PC-9 (cell line): ENCODE measurements around the gene JAK1. TPM values are rescaled to one million over a fixed set of nuclear protein-coding genes. Genes with fewer than 3 reads are reported as not detected.

Experiments used
- BruUV-seq: library from RNA; stranded (reverse); fragments of 400-500 nt; replicated peaks from 2 replicates; lab custom pipeline; 2021; lab: Mats Ljungman, UMichigan
- CTCF ChIA-PET: fragments of 300-600 bp; sonication (Branson Sonifier 250); formaldehyde crosslinking; loops from one replicate; lab custom pipeline; 2022; ENCODE audit warnings: antibody characterized with exemption; lab: Charles Lee
- POLR2A ChIA-PET: fragments of 300-600 bp; sonication (Branson Sonifier 250); formaldehyde crosslinking; loops from one replicate; lab custom pipeline; 2022; ENCODE audit warnings: antibody characterized with exemption; ENCODE audit not compliant: unreplicated experiment; lab: Charles Lee
- DNase-seq, 2 experiments: peaks; one replicate each; pipeline versions ENCODE4 v3.0.0 to v3.0.0-alpha.2; 2015 to 2022; ENCODE audit warnings: mixed read lengths in 1 of 2
- H2AFZ ChIP-seq: fragments of 200-600 bp; sonication (generic); 2 replicates; pipeline ENCODE4 v1.8.1; 2017; ENCODE audit warnings: antibody characterized with exemption
- H3F3A ChIP-seq: fragments of 200-600 bp; sonication (generic); 2 replicates; pipeline ENCODE4 v1.8.1; 2017; ENCODE audit warnings: antibody characterized with exemption, mild to moderate bottlenecking, low read depth; ENCODE audit not compliant: insufficient read depth
- H3K27ac ChIP-seq: fragments of 200-600 bp; sonication (generic); 2 replicates; pipeline ENCODE4 v1.6.1; 2016; ENCODE audit warnings: mixed run types
- H3K27me3 ChIP-seq: fragments of 200-600 bp; sonication (generic); 2 replicates; pipeline ENCODE4 v1.6.1; 2016; ENCODE audit warnings: low read depth, mixed run types; ENCODE audit not compliant: insufficient read depth
- H3K36me3 ChIP-seq: fragments of 200-600 bp; sonication (generic); 2 replicates; pipeline ENCODE4 v1.6.1; 2016; ENCODE audit warnings: low read depth, mixed run types
- H3K4me1 ChIP-seq: fragments of 200-600 bp; sonication (generic); replicated peaks from 2 replicates; pipeline ENCODE4 v1.6.1; 2016; ENCODE audit warnings: mixed run types; ENCODE audit not compliant: insufficient read depth
- H3K4me2 ChIP-seq: fragments of 200-600 bp; sonication (generic); 2 replicates; pipeline ENCODE4 v1.6.1; 2017; ENCODE audit warnings: mixed run types
- H3K4me3 ChIP-seq: fragments of 200-600 bp; sonication (generic); 2 replicates; pipeline ENCODE4 v1.6.1; 2016; ENCODE audit warnings: mixed run types
- H3K79me2 ChIP-seq: fragments of 200-600 bp; sonication (generic); 2 replicates; pipeline ENCODE4 v1.6.1; 2017; ENCODE audit warnings: low read depth, mixed run types
- H3K9me2 ChIP-seq: fragments of 200-600 bp; sonication (generic); 2 replicates; pipeline ENCODE4 v1.8.1; 2017; ENCODE audit warnings: mild to moderate bottlenecking; ENCODE audit not compliant: insufficient read depth
- H3K9me3 ChIP-seq: fragments of 200-600 bp; sonication (generic); 2 replicates; pipeline ENCODE4 v1.8.1; 2016; ENCODE audit warnings: low read depth; ENCODE audit not compliant: insufficient read depth
- H4K20me1 ChIP-seq: fragments of 200-600 bp; sonication (generic); 2 replicates; pipeline ENCODE4 v1.8.1; 2017; ENCODE audit not compliant: insufficient read depth
- EZH2 ChIP-seq: fragments of 200-600 bp; sonication (generic); IDR thresholded peaks from 2 replicates; pipeline ENCODE4 v1.8.0; 2017; ENCODE audit warnings: antibody characterized with exemption, low read depth
- intact Hi-C: fragments of 100-400 bp; cut with micrococcal nuclease; formaldehyde crosslinking; loops from one replicate; pipeline ENCODE4 v1.10.0; 2022; ENCODE audit not compliant: unreplicated experiment
- total RNA-seq: library from RNA; stranded (reverse); gene quantifications from 2 replicates; pipeline ENCODE4 v1.2.3, GENCODE V29; 2021
- TF ChIP-seq, protein P1 (sequence below): fragments of 200-600 bp; sonication (generic); conservative IDR thresholded peaks from 2 replicates; pipeline ENCODE4 v1.6.1; 2017; ENCODE audit warnings: mixed run types, antibody characterized with exemption, mild to moderate bottlenecking, moderate library complexity

Gene JAK1
- total RNA-seq, 1 experiment from 2014 or later = 88.5 TPM

DNA sequence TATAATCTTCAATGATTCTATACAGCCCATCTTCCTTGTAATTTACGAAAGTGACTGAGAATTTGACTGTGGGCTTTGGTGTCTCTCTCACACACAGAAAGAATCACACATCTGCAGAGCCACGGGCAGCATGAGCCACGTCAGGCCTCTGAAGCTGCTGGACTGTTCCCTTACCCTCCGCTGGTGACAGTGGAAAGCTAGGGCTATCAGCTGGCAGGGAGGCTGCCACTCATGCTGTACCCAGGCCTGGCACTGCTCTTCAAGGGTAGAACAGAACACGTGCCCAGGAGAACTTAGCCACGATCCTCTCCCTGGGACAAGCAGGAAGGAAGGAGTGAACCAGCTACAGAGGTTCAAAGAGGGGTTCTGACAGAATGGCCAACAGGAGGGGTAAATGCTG lies 90.7 kb downstream of the JAK1 start:
- H3K79me2 ChIP-seq = no peaks in the 10 kb centered on the region
- no peaks in the 10 kb centered on the region for H3K4me1 ChIP-seq
- CTCF ChIA-PET = no interaction called here
- BruUV-seq = no TSS peak
- no peak overlapping the region for H3K27ac ChIP-seq
- no peak overlapping the region for H3K4me3 ChIP-seq
- no peaks in the 10 kb centered on the region for H3K27me3 ChIP-seq
- H3K9me3 ChIP-seq = no peaks in the 10 kb centered on the region
- H3F3A ChIP-seq = no peaks in the 10 kb centered on the region
- intact Hi-C loops = loop anchor here (1.0 kb wide), 1 partner anchor 54 kb away; no protein-coding TSS in a partner anchor
- no peak for DNase-seq
- 0 out of 2 replicates have a peak, but pooled peaks cover 4% of the 10 kb centered on the region for H3K36me3 ChIP-seq
- no peaks in the 10 kb centered on the region for H3K9me2 ChIP-seq
- no peak for TF ChIP-seq EZH2
- TF ChIP-seq, protein P1, sequence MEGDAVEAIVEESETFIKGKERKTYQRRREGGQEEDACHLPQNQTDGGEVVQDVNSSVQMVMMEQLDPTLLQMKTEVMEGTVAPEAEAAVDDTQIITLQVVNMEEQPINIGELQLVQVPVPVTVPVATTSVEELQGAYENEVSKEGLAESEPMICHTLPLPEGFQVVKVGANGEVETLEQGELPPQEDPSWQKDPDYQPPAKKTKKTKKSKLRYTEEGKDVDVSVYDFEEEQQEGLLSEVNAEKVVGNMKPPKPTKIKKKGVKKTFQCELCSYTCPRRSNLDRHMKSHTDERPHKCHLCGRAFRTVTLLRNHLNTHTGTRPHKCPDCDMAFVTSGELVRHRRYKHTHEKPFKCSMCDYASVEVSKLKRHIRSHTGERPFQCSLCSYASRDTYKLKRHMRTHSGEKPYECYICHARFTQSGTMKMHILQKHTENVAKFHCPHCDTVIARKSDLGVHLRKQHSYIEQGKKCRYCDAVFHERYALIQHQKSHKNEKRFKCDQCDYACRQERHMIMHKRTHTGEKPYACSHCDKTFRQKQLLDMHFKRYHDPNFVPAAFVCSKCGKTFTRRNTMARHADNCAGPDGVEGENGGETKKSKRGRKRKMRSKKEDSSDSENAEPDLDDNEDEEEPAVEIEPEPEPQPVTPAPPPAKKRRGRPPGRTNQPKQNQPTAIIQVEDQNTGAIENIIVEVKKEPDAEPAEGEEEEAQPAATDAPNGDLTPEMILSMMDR = no peak
- POLR2A ChIA-PET = no interaction called here
- H4K20me1 ChIP-seq = no peaks in the 10 kb centered on the region; the same call in 1 of the 2 replicates
- H3K4me2 ChIP-seq = no peak overlapping the region
- no peak overlapping the region for H2AFZ ChIP-seq

DNA sequence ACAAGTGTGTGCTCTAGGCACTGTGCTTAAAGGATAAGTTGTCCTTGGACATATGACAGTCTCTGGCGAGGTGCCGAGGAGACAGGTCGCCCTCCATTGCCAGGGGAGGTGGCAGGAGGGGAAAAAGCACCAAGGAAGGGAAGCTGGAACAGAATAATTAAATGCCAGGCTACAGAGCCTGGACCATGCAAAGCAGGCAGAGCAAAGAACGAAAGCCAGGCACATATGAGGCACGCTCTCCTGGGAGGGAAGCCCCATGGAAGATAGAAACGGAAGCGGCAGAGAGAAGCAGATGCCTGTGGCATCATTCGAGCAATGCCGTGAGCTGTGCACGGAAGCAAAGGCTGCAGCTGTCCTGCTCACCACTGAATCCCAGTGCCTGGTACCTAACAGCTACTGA lies 91.2 kb downstream of the JAK1 start:
- Histone ChIP-seq H3K27me3 (no peaks in the 10 kb centered on the region), H3K4me1 (no peaks in the 10 kb centered on the region), H3F3A (no peaks in the 10 kb centered on the region), H3K4me3 (no peak overlapping the region), H3K27ac (no peak overlapping the region), H3K4me2 (no peak overlapping the region), H3K9me2 (no peaks in the 10 kb centered on the region), H3K79me2 (no peaks in the 10 kb centered on the region), H3K9me3 (no peaks in the 10 kb centered on the region), H3K36me3 (0 out of 2 replicates have a peak, but pooled peaks cover 4% of the 10 kb centered on the region), H4K20me1 (no peaks in the 10 kb centered on the region; the same call in 1 of the 2 replicates), H2AFZ (no peak overlapping the region)
- intact Hi-C loops = loop anchor here (1.0 kb wide), 1 partner anchor 54 kb away; no protein-coding TSS in a partner anchor
- no TSS peak for BruUV-seq
- ChIA-PET CTCF (no interaction called here), POLR2A (no interaction called here)
- no peak for DNase-seq
- TF ChIP-seq EZH2 = no peak
- TF ChIP-seq, protein P1 = no peak

DNA sequence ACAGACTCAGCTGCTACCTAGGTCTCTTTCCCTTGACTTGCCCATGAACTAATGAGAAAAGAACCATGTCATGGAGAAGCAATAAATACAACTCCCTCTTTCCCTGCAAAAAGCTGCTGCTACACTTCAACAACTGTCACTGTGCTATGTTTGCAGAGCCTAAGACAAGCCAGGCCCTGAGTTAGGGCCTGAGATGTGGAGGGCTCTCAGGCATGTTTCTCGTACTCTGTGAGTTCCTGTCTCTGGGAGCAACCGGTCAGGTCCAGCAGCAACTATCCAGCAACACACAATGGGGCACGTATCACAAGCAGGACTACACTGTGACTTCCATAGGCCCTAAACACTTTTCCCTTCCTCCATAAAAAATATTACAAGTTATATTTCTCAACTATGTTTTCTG lies 91.7 kb downstream of the JAK1 start:
- 0 out of 2 replicates have a peak, but pooled peaks cover 4% of the 10 kb centered on the region for H3K36me3 ChIP-seq
- H3K4me2 ChIP-seq = no peak overlapping the region
- H3K27ac ChIP-seq = no peak overlapping the region
- no peaks in the 10 kb centered on the region for H3F3A ChIP-seq
- no peaks in the 10 kb centered on the region for H3K4me1 ChIP-seq
- POLR2A ChIA-PET = no interaction called here
- intact Hi-C loops = loop anchor here (1.0 kb wide), 1 partner anchor 55 kb away; no protein-coding TSS in a partner anchor
- no peaks in the 10 kb centered on the region for H3K9me2 ChIP-seq
- H3K4me3 ChIP-seq = no peak overlapping the region
- H3K79me2 ChIP-seq = no peaks in the 10 kb centered on the region
- H3K9me3 ChIP-seq = no peaks in the 10 kb centered on the region
- H4K20me1 ChIP-seq = no peaks in the 10 kb centered on the region; the same call in 1 of the 2 replicates
- no peaks in the 10 kb centered on the region for H3K27me3 ChIP-seq
- no peak for DNase-seq
- H2AFZ ChIP-seq = no peak overlapping the region
- no peak for TF ChIP-seq EZH2
- TF ChIP-seq, protein P1 = no peak
- CTCF ChIA-PET = no interaction called here
- no TSS peak for BruUV-seq
